ENCODE measurements around the gene SPATA45.
"Not testable (repeated sequence)": the region's sequence is repeated elsewhere in the genome, so short reads cannot be mapped to it uniquely, and the experiment has no call there.

SPATA45 gene

GRCh38 chr1:212847549-212847948 lies at the start of gene SPATA45:
SPATA45 (minus strand) TSS chr1:212847649; CDS start chr1:212836149, 11,500 bp downstream.
- no peak for DNase-seq

- no peak for DNase-seq
These were observed 44.7 kb upstream of the SPATA45 start for GRCh38 chr1:212892108-212892507.

- no peak for DNase-seq
These were observed 37.1 kb upstream of the SPATA45 start for GRCh38 chr1:212884592-212884991.

GRCh38 chr1:212879947-212880690 lies 32.7 kb upstream of the SPATA45 start:
- no peak for DNase-seq

DNA sequence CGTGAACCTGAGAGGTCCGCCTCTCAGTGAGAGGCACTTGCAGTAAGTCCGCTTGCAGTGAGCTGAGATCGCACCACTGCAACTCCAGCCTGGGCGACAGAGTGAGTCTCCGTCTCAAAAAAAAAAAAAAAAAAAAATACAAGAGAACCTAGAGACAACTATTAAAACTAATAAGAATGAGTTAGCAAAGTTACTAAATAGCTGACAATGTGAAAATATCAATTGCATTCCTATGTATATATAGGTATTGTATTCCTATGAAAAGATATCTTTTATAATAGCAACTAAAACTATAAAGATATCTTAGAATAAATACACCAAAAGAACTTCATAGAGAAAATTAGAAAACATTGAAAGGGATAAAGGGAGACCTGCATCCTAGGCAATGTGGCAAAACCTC lies 31.0 kb upstream of the SPATA45 start:
- DNase-seq = no peak

GRCh38 chr1:212873518-212873917 lies 26.1 kb upstream of the SPATA45 start:
- no peak for DNase-seq

DNA sequence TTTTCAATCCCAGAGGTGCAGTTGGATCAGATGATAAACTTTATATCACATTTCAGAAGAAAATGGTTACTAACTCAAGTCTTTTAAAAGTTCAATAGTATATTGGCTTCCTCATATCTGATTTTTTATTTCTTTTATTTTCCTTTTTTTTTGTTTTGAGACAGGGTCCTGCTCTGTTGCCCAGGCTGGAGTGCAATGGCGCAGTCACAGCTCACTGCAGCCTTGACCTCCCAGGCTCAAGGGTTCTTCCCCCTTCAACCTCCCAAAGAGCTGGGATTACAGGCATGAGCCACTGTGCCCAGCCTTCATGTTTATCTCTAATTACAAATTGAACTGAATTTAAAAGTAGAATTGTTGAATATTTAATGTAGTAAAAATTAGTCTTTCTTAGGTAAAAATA lies 24.5 kb upstream of the SPATA45 start:
- no peak for DNase-seq

GRCh38 chr1:212867192-212867591 lies 19.7 kb upstream of the SPATA45 start:
- DNase-seq = no peak

DNA sequence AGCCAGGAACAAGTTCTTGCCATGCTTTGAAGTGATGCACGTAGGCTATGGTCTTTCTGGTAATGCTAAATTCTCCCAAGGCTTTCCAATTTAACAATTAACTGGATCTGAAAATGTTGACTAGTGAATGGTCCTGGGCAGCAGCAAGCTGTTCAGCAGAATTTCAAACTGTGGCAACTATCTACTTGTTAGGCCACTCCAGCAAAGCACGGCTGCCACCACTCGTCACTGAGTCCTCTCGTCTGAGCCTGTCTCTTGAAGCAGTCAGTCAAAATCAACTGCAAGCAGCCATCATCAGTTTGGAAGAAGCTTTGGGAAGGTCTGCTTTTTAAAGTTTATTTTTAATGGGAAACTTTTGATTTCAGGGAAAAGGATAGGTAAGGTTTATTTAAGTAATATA lies 16.8 kb upstream of the SPATA45 start:
- DNase-seq = no peak

- not testable (repeated sequence) for DNase-seq
These were observed 15.9 kb upstream of the SPATA45 start for GRCh38 chr1:212863345-212863744.

DNA sequence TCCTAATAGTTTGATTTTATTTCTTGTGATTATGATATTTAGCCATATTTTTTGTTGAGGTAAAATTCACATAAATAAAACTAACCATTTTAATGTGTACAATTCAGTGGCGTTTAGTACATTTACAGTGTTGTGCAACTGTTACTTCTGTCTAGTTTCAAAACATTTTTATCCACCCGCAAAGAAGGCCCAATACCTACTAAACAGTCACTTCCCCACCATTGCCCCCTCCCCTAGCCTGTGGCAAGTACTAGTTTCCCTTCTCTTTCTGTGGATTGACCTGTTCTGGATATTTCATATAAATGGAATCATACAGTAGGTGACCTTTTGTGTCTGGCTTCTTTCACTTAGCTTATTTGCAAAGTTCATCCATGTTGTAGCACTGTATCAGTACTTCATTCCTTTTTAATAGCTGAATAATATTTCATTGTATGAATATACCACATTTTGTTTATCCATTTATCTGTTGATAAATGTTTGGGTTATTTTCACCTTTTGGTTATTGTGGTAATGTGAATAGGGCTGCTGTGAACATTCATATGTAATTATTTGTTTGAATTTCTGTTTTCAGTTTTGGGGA lies 14.8 kb upstream of the SPATA45 start:
- DNase-seq = no peak

DNA sequence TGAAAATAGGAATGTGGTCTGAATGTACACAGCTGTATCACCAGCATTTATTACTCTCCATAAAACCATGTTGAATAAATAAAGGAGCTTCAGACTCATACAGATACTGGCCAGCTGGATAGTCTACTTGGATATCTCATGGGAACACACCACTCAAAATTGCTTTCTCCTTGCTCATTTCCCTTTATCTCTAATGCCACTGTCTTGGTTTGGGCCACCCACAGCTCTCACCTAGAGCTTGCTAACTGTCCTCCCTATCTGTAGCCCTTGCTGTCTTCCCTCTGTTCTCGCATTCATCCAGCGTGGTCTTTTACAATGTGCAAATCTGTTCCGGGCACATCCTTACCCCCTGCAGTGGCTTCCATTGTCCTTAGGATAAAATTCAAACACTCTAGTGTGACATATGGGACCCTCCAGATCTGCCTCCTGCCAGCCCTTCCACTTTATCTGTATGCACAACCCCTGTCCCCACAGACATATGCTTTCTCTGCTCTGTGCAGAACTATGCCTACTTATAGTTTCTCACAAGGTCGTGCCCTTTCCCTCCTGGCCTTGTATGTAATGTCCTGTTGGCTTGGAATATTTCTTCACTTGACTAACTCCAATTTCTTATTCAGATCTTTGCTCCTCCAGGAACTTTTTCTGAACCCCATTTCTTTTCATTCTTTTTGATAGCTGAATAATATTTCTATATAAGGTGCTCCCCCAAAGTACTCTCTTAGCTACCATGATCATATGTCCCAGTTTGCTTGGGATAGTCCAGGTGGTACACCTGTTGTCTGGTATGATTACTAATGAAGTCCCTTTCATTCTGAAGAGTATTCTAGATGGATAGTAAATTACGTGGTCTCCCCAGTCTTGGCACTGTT lies 13.5 kb upstream of the SPATA45 start:
- DNase-seq = no peak

DNA sequence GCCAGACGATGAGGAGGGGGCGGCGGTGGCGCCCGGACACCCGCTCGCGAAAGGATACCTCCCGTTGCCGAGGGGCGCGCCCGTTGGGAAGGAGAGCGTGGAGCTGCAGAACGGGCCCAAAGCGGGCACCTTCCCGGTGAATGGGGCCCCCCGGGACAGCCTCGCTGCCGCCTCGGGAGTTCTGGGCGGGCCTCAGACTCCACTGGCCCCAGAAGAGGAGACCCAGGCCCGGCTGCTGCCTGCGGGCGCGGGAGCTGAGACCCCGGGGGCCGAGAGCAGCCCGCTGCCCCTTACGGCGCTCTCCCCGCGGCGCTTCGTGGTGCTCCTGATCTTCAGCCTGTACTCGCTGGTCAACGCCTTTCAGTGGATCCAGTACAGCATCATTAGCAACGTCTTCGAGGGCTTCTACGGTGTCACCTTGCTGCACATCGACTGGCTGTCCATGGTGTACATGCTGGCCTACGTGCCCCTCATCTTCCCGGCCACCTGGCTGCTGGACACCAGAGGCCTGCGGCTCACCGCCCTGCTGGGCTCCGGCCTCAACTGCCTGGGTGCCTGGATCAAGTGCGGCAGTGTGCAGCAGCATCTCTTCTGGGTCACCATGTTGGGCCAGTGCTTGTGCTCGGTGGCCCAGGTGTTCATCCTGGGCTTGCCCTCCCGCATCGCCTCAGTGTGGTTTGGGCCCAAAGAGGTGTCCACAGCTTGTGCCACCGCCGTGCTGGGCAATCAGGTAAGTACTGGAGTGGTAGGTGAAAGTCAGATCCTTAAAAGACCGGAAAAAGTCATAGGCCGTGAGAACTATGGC lies 11.2 kb upstream of the SPATA45 start:
- DNase-seq = peak in 1 of 2 donors; percentile 23

GRCh38 chr1:212857992-212858460 lies 10.6 kb upstream of the SPATA45 start, which contains the start of gene FLVCR1:
FLVCR1 (plus strand) TSS chr1:212858275; CDS start chr1:212858453, 178 bp downstream.
- DNase-seq = peak; percentile 94

GRCh38 chr1:212856755-212857154 lies 9.3 kb upstream of the SPATA45 start:
- DNase-seq = no peak

- no peak for DNase-seq
These were observed 6.2 kb upstream of the SPATA45 start for GRCh38 chr1:212853658-212854057.

DNA sequence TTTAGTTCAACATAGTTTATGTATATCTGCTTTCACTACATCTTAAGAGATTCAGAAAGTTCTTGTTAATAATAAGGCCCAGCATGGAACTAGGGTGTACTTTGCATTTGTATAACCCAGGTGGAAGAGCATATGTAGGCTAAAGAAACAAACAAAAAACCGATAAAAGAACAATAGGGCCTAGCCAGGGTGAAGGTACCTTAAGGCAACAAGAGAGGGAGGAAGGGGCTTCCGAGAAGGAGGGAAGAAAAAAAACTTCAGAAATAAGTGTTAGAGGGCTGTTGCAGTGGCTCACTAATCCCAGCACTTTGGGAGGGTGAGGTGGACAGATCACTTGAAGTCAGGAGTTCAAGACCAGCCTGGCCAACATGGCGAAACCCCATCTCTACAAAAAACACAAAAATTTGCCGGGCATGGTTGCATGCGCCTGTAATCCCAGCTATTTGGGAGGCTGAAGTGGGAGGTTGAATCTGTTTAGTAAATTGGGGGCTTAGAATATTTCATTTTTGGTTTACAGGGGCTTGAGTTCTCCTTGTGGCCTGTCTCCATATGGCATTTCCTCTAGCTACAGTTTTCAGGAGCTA lies 4.7 kb upstream of the SPATA45 start:
- no peak for DNase-seq

- not testable (repeated sequence) for DNase-seq
These were observed 2.9 kb downstream of the SPATA45 start for GRCh38 chr1:212844521-212844920.

- DNase-seq = no peak
These were observed 9.3 kb downstream of the SPATA45 start for GRCh38 chr1:212838145-212838544.

- DNase-seq = not testable (repeated sequence)
These were observed 13.9 kb downstream of the SPATA45 start for GRCh38 chr1:212833211-212834207.

DNA sequence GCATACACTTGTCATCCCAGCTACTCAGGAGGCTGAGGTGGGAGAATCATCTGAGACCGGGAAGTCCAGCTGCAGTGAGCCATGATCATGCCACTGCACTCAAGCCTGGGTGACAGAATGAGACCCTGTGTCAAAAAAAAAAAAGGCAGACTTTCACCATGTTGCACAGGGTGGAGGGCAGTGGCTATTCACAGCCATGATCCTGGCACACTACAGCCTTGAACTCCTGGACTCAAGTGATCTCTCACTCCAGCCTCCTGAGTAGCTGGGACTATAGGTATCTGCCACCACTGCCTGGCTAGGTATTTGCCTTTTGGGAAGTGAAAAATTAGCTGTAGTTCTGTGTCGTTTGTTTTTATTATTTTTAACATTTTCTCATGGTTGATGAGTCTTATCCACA lies 19.1 kb downstream of the SPATA45 start:
- DNase-seq = no peak

Measured in CD4-positive, alpha-beta T cell treated with Interleukin-1 beta for 1 hour (primary cell).